Measurements from ENCODE around the gene SLC35E2B.

SLC35E2B gene

GRCh38 chr1:1623631-1624442 is 68.8 kb downstream of the SLC35E2B start:
- no peak overlapping the region for H3K4me3 ChIP-seq (ENCODE audit: low read depth, low read length)
- no peak for DNase-seq (ENCODE audit: low read depth)
- TF ChIP-seq CTCF (conservative IDR thresholded peaks at IDR 0.05; ENCODE audit: low read depth, low read length) = no peak

- no peak for TF ChIP-seq CTCF (conservative IDR thresholded peaks at IDR 0.05; ENCODE audit: low read depth, low read length)
- H3K4me3 ChIP-seq (ENCODE audit: low read depth, low read length) = no peak overlapping the region
- no peak for DNase-seq (ENCODE audit: low read depth)
Measured at GRCh38 chr1:1623181-1623630, 69.4 kb downstream of the SLC35E2B start.

GRCh38 chr1:1622788-1623094 is 69.9 kb downstream of the SLC35E2B start:
- no peak for DNase-seq (ENCODE audit: low read depth)
- H3K4me3 ChIP-seq (ENCODE audit: low read depth, low read length) = no peak overlapping the region
- TF ChIP-seq CTCF (conservative IDR thresholded peaks at IDR 0.05; ENCODE audit: low read depth, low read length) = no peak

GRCh38 chr1:1622010-1622787 is 70.4 kb downstream of the SLC35E2B start:
- TF ChIP-seq CTCF (conservative IDR thresholded peaks at IDR 0.05; ENCODE audit: low read depth, low read length) = no peak

GRCh38 chr1:1621173-1622009 is 71.2 kb downstream of the SLC35E2B start:
- H3K4me3 ChIP-seq (ENCODE audit: low read depth, low read length) = no peak overlapping the region
- no peak for TF ChIP-seq CTCF (conservative IDR thresholded peaks at IDR 0.05; ENCODE audit: low read depth, low read length)
- DNase-seq (ENCODE audit: low read depth) = no peak

More at GRCh38 chr1:1622010-1622787, 70.4 kb downstream of the SLC35E2B start:
- DNase-seq (ENCODE audit: low read depth) = no peak
- H3K4me3 ChIP-seq (ENCODE audit: low read depth, low read length) = no peak overlapping the region

GRCh38 chr1:1620433-1621139 is 72.0 kb downstream of the SLC35E2B start:
- no peak for DNase-seq (ENCODE audit: low read depth)
- no peak overlapping the region for H3K4me3 ChIP-seq (ENCODE audit: low read depth, low read length)
- TF ChIP-seq CTCF (conservative IDR thresholded peaks at IDR 0.05; ENCODE audit: low read depth, low read length) = no peak

All from choroid plexus epithelial cell (primary cell).